Activated CD8-positive, alpha-beta memory T cell treated with anti-CD3 and anti-CD28 coated beads, Interleukin-2, amount 10 ng/mL, durations not matched to agents 7 days and 5 days (primary cell): ENCODE data around the gene COL26A1. TPM values are rescaled to one million over a fixed set of nuclear protein-coding genes. Genes with fewer than 3 reads are reported as not detected.
A peak's percentile ranks its signal among the peaks of the same experiment; 100 is the strongest.

Source experiments
- ATAC-seq: fragments of 150-1000 bp; cut with Tn5 transposase; one replicate; pipeline ENCODE4 v1.10.0; 2021; ENCODE audit warnings: moderate library complexity
- CTCF ChIA-PET: fragments of 350-600 bp; sonication (Branson Sonifier 250); formaldehyde crosslinking; loops from one replicate; lab custom pipeline; 2021; ENCODE audit warnings: antibody characterized with exemption; lab: Charles Lee
- DNase-seq: peaks from one replicate; pipeline ENCODE4 v3.0.0-alpha.2; 2020
- H3K27ac Mint-ChIP-seq: one replicate; pipeline ENCODE4 v1.8.0; 2021; ENCODE audit warnings: mild to moderate bottlenecking, mixed read lengths
- H3K27me3 Mint-ChIP-seq: one replicate; pipeline ENCODE4 v1.8.0; 2021; ENCODE audit warnings: mixed read lengths
- H3K36me3 Mint-ChIP-seq: one replicate; pipeline ENCODE4 v1.8.0; 2021; ENCODE audit warnings: mild to moderate bottlenecking, mixed read lengths
- H3K4me1 Mint-ChIP-seq: one replicate; pipeline ENCODE4 v1.8.0; 2021; ENCODE audit warnings: mixed read lengths
- H3K4me3 Mint-ChIP-seq: one replicate; pipeline ENCODE4 v1.8.0; 2021; ENCODE audit warnings: mild to moderate bottlenecking, moderate library complexity, mixed read lengths
- H3K9me3 Mint-ChIP-seq: one replicate; pipeline ENCODE4 v1.8.0; 2022; ENCODE audit warnings: low read depth, mixed read lengths
- total RNA-seq, 2 experiments: library from RNA; stranded (reverse); gene quantifications; one replicate each; pipeline ENCODE4 v1.2.3, GENCODE V29; 2021

The COL26A1 gene
- total RNA-seq, 2 experiments from 2014 or later = not detected

DNA sequence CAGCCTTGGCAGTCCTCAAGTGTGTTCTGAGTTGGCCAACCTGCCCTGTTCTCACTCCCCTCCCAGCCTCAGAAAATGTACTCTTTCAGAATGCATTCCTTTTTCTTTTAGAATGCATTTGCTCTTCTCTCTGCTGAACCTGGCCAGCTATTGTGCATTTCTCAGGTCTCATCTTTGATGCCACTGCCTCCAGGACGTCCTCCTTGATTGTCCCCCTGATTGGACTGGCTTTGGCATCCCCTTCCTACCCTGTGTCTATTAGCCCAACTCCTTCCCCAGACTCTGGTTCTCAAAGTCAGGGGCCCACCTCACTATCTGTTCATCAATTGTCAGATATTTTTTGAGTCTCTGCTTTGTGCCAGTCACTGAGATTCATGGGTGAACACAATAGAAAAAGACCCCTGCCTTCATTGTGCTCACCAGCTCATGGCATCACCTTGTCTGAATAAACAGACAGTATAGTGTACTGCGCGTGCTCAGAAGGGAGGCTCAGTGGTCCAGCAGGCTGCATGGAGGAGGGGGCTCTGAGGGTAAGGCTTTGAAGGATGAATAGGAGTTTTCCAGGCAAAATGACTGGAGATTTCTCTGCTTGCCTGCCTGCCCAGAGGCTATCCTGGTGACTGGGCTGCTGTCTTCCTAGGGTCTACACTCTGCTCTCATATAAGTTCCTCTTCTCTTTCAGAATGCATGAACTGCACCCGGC lies 169.9 kb downstream of the COL26A1 start:
- H3K36me3 Mint-ChIP-seq = no peaks in the 10 kb centered on the region
- DNase-seq = no peak
- no peak overlapping the region for H3K4me3 Mint-ChIP-seq
- CTCF ChIA-PET = interaction anchor here (1.1 kb wide), 1 partner anchor 11 kb away, joined by 3 read pairs; no protein-coding TSS in a partner anchor
- no peaks in the 10 kb centered on the region for H3K4me1 Mint-ChIP-seq
- no peaks in the 10 kb centered on the region for H3K9me3 Mint-ChIP-seq
- no peak overlapping the region for H3K27ac Mint-ChIP-seq
- no peaks in the 10 kb centered on the region for H3K27me3 Mint-ChIP-seq
- ATAC-seq = no peak

DNA sequence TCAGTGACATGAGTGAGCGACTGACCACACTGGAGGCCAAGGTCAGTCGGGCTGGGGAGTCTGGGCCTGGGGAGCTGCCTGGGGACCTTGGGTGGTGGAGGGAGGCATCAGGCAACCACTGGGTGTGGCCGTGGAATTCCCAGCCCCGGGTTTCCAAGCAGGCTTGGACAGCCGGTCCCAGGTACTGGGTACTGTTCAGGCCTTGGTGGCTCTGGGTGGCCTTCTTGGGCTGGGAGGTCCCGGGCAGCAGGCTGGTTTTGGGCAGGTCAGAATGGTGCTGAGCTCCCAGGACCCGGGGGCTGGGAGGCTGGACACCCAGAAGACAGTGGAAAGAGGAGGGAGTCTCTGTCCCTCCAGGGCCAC lies 170.4 kb downstream of the COL26A1 start:
- Mint-ChIP-seq H3K4me1 (no peaks in the 10 kb centered on the region), H3K9me3 (no peaks in the 10 kb centered on the region), H3K27me3 (no peaks in the 10 kb centered on the region), H3K4me3 (no peak overlapping the region), H3K36me3 (no peaks in the 10 kb centered on the region), H3K27ac (no peak overlapping the region)
- CTCF ChIA-PET = no interaction called here
- ATAC-seq (no peak), DNase-seq (no peak)

DNA sequence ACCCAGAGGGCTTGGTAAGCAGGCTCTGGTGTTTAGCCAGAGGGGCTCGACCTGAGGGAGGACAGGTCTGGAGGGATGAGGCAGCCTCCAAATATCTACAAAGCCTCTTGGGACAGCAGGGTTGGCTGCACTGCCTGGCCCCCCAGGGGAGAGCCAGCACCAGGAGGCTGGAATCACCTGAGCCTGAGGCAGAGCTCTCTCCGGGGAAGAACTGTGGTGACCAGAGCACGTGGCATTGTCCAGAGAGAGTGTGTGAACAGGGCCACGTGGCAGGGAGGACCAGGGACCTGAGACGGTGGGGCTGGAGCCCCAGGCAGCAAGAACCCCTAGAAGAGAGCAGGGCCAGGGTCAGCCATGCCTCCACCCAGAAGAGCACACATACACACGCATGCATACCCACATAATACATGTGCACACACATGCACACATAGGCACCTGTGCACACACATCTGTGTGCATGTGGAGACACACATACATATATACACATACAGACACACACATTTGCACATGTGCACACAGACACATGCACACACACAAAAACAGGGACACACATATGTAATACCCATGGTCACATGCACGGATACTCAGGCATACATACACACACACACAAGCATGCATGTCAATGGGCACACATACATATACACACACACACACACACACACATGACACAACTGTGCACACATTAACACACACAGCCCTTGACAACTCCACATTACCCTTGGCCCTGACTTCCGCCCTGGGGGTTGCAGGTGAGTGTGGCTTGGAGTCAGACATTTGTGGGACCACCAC lies 171.5 kb downstream of the COL26A1 start:
- no peak overlapping the region for H3K4me3 Mint-ChIP-seq
- no peak for DNase-seq
- no peaks in the 10 kb centered on the region for H3K36me3 Mint-ChIP-seq
- no peaks in the 10 kb centered on the region for H3K27me3 Mint-ChIP-seq
- ATAC-seq = no peak
- no peaks in the 10 kb centered on the region for H3K4me1 Mint-ChIP-seq
- no peak overlapping the region for H3K27ac Mint-ChIP-seq
- CTCF ChIA-PET = interaction anchor here (1.4 to 2.7 kb wide), 2 partner anchors 10 to 69 kb away, joined by 4 to 6 read pairs; no protein-coding TSS in a partner anchor
- no peaks in the 10 kb centered on the region for H3K9me3 Mint-ChIP-seq

DNA sequence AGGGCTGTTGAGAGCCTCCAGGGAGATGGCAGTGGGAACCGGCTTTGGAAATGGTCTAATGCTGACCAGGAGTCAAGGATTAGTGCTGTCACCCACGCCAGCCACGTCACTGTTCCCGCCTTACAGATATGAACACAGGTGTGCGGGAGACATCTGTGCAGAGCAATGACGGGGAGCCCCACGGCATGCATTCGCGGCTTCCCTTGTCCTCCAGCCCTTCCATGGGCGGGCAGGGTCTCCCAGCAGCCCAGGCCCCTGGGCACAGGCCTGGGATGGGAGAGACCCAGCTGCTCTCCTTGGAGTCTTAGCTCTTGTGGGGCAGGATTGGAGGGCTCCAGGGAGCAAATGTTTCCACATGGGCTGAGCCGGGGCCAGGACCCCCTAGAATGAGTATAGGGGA lies 172.2 kb downstream of the COL26A1 start:
- Mint-ChIP-seq H3K4me1 (no peaks in the 10 kb centered on the region), H3K27me3 (no peaks in the 10 kb centered on the region), H3K27ac (no peak overlapping the region), H3K9me3 (no peaks in the 10 kb centered on the region), H3K36me3 (no peaks in the 10 kb centered on the region), H3K4me3 (no peak overlapping the region)
- CTCF ChIA-PET = interaction anchor here (1.4 to 2.7 kb wide), 2 partner anchors 9 to 68 kb away, joined by 4 to 6 read pairs; no protein-coding TSS in a partner anchor
- no peak for DNase-seq
- no peak for ATAC-seq

GRCh38 chr7:101535351-101535751 lies 172.7 kb downstream of the COL26A1 start:
- H3K4me3 Mint-ChIP-seq = no peak overlapping the region
- no peaks in the 10 kb centered on the region for H3K27me3 Mint-ChIP-seq
- DNase-seq (no peak), ATAC-seq (no peak)
- no peaks in the 10 kb centered on the region for H3K4me1 Mint-ChIP-seq
- no peak overlapping the region for H3K27ac Mint-ChIP-seq
- no peaks in the 10 kb centered on the region for H3K9me3 Mint-ChIP-seq
- no peaks in the 10 kb centered on the region for H3K36me3 Mint-ChIP-seq
- CTCF ChIA-PET = interaction anchor here (1.4 to 2.7 kb wide), 2 partner anchors 8 to 67 kb away, joined by 4 to 6 read pairs; no protein-coding TSS in a partner anchor

- CTCF ChIA-PET = interaction anchor here (2.7 kb wide), 1 partner anchor 67 kb away, joined by 6 read pairs; no protein-coding TSS in a partner anchor
- Mint-ChIP-seq H3K9me3 (no peaks in the 10 kb centered on the region), H3K4me3 (no peak overlapping the region), H3K4me1 (no peaks in the 10 kb centered on the region), H3K27me3 (no peaks in the 10 kb centered on the region), H3K36me3 (no peaks in the 10 kb centered on the region), H3K27ac (no peak overlapping the region)
- ATAC-seq = no peak
- no peak for DNase-seq
Measured at GRCh38 chr7:101536232-101536631, 173.6 kb downstream of the COL26A1 start.

- H3K27ac Mint-ChIP-seq = no peak overlapping the region
- CTCF ChIA-PET = interaction anchor here (2.3 to 2.7 kb wide), 2 partner anchors 13 to 66 kb away, joined by 5 to 6 read pairs; no protein-coding TSS in a partner anchor
- H3K4me1 Mint-ChIP-seq = no peaks in the 10 kb centered on the region
- no peaks in the 10 kb centered on the region for H3K9me3 Mint-ChIP-seq
- no peaks in the 10 kb centered on the region for H3K27me3 Mint-ChIP-seq
- DNase-seq (no peak), ATAC-seq (no peak)
- H3K4me3 Mint-ChIP-seq = no peak overlapping the region
- no peaks in the 10 kb centered on the region for H3K36me3 Mint-ChIP-seq
Measured at GRCh38 chr7:101536668-101537067, 174.0 kb downstream of the COL26A1 start.

- Mint-ChIP-seq H3K4me3 (no peak overlapping the region), H3K27me3 (no peaks in the 10 kb centered on the region), H3K4me1 (no peaks in the 10 kb centered on the region), H3K27ac (no peak overlapping the region), H3K36me3 (no peaks in the 10 kb centered on the region), H3K9me3 (no peaks in the 10 kb centered on the region)
- DNase-seq = no peak
- CTCF ChIA-PET = interaction anchor here (2.3 to 2.7 kb wide), 2 partner anchors 13 to 66 kb away, joined by 5 to 6 read pairs; no protein-coding TSS in a partner anchor
- ATAC-seq = no peak
Measured at GRCh38 chr7:101537205-101537604, 174.5 kb downstream of the COL26A1 start.

DNA sequence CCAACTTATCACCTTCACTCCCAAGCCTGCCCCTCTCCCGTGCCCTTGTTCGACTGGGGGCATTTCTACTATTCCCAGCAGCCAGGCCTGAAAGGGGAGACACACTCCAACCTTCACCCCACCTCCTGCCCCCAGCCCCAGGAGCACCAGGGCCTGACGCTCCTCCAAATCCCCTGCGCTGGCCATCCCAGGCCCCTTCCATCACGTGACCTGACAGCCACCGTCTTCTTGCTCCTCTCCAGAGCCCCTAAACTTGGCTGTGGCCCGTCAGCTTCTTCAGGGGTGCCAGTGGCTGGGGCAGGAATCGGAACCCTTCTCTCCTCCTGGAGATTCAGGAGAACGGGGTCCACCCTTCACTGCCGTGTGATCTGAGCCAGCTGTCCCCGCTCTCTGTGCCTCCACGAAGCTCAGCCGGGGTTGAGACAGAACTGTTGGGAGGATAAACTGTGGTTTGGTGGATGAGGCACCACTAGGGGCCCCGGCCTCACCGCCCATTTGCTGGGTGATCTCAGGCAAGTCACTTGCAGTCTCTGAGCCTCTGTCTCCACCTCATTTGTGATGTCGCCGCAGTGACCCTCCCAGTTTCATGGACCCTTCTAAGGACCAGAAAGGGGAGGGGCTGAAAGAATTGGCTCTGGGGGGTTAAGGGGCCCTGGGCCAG lies 175.4 kb downstream of the COL26A1 start:
- CTCF ChIA-PET = interaction anchor here (1.2 to 2.3 kb wide), 2 partner anchors 12 to 705 kb away, joined by 3 to 5 read pairs; no protein-coding TSS in a partner anchor
- Mint-ChIP-seq H3K36me3 (no peaks in the 10 kb centered on the region), H3K27ac (no peak overlapping the region), H3K4me1 (no peaks in the 10 kb centered on the region), H3K4me3 (no peak overlapping the region), H3K9me3 (no peaks in the 10 kb centered on the region), H3K27me3 (no peaks in the 10 kb centered on the region)
- DNase-seq (no peak), ATAC-seq (no peak)

- no peak overlapping the region for H3K4me3 Mint-ChIP-seq
- ATAC-seq = peak; percentile 66
- H3K4me1 Mint-ChIP-seq = no peaks in the 10 kb centered on the region
- no peak overlapping the region for H3K27ac Mint-ChIP-seq
- DNase-seq = peak; percentile 66
- no peaks in the 10 kb centered on the region for H3K36me3 Mint-ChIP-seq
- H3K27me3 Mint-ChIP-seq = no peaks in the 10 kb centered on the region
- no peaks in the 10 kb centered on the region for H3K9me3 Mint-ChIP-seq
- CTCF ChIA-PET = interaction anchor here (1.2 to 2.3 kb wide), 2 partner anchors 11 to 704 kb away, joined by 3 to 5 read pairs; no protein-coding TSS in a partner anchor
Measured at GRCh38 chr7:101538596-101539459, 176.2 kb downstream of the COL26A1 start.

DNA sequence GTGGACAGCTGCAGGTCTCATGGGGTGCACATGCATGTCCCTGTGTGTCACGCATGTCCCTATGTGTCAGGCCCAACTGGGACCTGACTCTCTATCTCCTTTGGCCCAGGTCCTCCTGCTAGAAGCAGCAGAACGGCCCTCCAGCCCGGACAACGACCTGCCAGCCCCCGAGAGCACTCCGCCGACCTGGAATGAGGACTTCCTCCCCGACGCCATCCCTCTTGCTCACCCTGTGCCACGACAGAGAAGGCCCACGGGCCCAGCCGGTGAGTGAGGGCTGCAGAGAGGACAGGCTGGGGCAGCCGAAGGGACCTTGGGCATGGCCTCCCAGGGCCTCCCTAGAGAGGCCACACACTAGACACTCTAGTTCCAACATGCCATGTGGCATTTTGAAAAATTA lies 177.1 kb downstream of the COL26A1 start:
- Mint-ChIP-seq H3K9me3 (no peaks in the 10 kb centered on the region), H3K27ac (no peak overlapping the region), H3K4me3 (no peak overlapping the region), H3K36me3 (no peaks in the 10 kb centered on the region), H3K4me1 (no peaks in the 10 kb centered on the region), H3K27me3 (no peaks in the 10 kb centered on the region)
- CTCF ChIA-PET = no interaction called here
- DNase-seq (no peak), ATAC-seq (no peak)

DNA sequence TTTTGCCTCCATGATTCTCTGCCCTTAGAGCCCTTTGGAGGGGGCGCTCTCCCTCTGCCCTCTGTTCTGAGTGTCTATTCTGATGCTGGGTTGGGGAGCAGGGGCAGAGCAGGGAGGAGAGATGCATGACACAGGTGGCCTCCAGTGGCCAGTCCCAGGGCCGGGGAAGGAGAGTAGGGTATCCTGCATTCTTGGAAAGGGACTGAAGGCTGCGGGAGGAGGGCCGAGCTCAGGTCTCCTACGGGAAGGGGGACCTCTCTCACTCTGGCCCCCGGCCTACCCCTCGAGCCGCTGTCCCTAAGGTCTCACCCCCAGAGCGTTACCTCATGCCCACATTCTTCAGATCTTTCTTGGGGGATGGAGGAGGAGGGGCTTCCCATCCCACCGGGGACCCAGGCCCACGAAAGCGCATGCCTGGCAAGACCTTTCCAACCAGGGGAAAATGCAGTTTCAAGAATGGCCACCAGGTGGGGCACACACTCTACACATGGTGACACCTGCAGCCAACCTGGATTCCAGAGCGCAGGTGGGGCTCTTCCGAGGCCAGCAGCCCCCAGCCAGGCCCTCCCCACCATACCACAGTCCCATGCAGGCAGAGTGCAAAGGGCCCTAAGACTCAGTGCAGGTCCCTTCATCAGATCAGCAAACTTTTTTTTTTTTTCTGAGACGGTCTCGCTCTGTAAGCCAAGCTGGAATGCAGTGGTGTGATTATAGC lies 180.0 kb downstream of the COL26A1 start:
- Mint-ChIP-seq H3K27ac (no peak overlapping the region), H3K36me3 (no peaks in the 10 kb centered on the region), H3K4me3 (no peak overlapping the region), H3K9me3 (no peaks in the 10 kb centered on the region), H3K4me1 (no peaks in the 10 kb centered on the region), H3K27me3 (no peaks in the 10 kb centered on the region)
- DNase-seq = peak; percentile 78
- CTCF ChIA-PET = interaction anchor here (0.6 to 2.2 kb wide), 13 partner anchors 9 to 730 kb away, joined by 3 to 12 read pairs (median 4); no protein-coding TSS in a partner anchor
- ATAC-seq = peak; percentile 63
